HepG2 (cell line): ENCODE results near the gene CTNNBL1. TPM values are rescaled to one million over a fixed set of nuclear protein-coding genes. Genes with fewer than 3 reads are reported as not detected.
A peak's percentile ranks its signal among the peaks of the same experiment; 100 is the strongest.

Experiments
- ATAC-seq: fragments of 200-7000 bp; cut with Tn5 transposase; 3 replicates; pipeline ENCODE4 v1.9.1; 2020; ENCODE audit warnings: mild to moderate bottlenecking, moderate library complexity
- BruUV-seq: library from RNA; stranded (reverse); fragments of 400-500 nt; replicated peaks from 2 replicates; lab custom pipeline; 2021; lab: Mats Ljungman, UMichigan
- CTCF ChIA-PET: fragments of 300-600 bp; formaldehyde crosslinking; extraction: SDS; loops from one replicate; lab custom pipeline; 2021; ENCODE audit warnings: low total read pairs, inconsistent platforms, low intra/inter-chr PET ratio; lab: Yijun Ruan, JAX
- POLR2A ChIA-PET: fragments of 350-600 bp; sonication (Branson Sonifier 250); formaldehyde crosslinking; loops from one replicate; lab custom pipeline; 2020; ENCODE audit warnings: antibody characterized with exemption, inconsistent platforms; lab: Yijun Ruan, JAX
- DNase-seq: peaks from one replicate; pipeline ENCODE4 v3.0.0-alpha.2; 2015; ENCODE audit warnings: low spot score
- FAIRE-seq: peaks from 3 replicates; lab custom pipeline; 2011; peaks lifted over from hg19 to GRCh38; lab: Jason Lieb, UNC
- H2AFZ ChIP-seq: one replicate; pipeline ENCODE4 v1.6.1; 2011; ENCODE audit warnings: low read length, inconsistent platforms
- H3K27ac ChIP-seq: fragments of 300-600 bp; 3 replicates; pipeline ENCODE4 v1.8.0; 2011; ENCODE audit warnings: mixed run types, mild to moderate bottlenecking, mixed read lengths, low read length, inconsistent platforms; ENCODE audit not compliant: insufficient read depth; ENCODE audit errors: extremely low read length
- H3K27me3 ChIP-seq, 2 experiments: fragments of 200-600 bp in 1 of 2; 2 replicates in 1 of 2; 3 replicates in 1 of 2; pipeline versions ENCODE4 v1.6.0 to v1.8.0; 2011; ENCODE audit warnings: low read length in 2 of 2, mild to moderate bottlenecking in 2 of 2, moderate library complexity in 2 of 2, inconsistent platforms in 1 of 2; ENCODE audit not compliant: insufficient read depth in 2 of 2, control insufficient read depth in 1 of 2
- H3K36me3 ChIP-seq, 2 experiments: fragments of 200-600 bp in 1 of 2; replicated peaks in 1 of 2; 2 replicates in 1 of 2; 3 replicates in 1 of 2; pipeline versions ENCODE4 v1.5.1 to v1.8.0; 2011; ENCODE audit warnings: low read length in 2 of 2, inconsistent platforms in 1 of 2; ENCODE audit not compliant: insufficient read depth in 2 of 2, control insufficient read depth in 1 of 2
- H3K4me1 ChIP-seq: 2 replicates; pipeline ENCODE4 v1.5.1; 2012; ENCODE audit warnings: low read length, inconsistent platforms; ENCODE audit not compliant: insufficient read depth
- H3K4me2 ChIP-seq: 2 replicates; pipeline ENCODE4 v1.6.0; 2011; ENCODE audit warnings: low read depth, low read length, inconsistent platforms
- H3K4me3 ChIP-seq, 3 experiments: fragments of 200-600 bp in 1 of 3; sonication (generic), shearing (Covaris generic) in 1 of 3; replicated peaks in 1 of 3; 2 replicates each; pipeline ENCODE4 v1.5.1; 2011 to 2016; ENCODE audit warnings: low read length in 3 of 3, inconsistent platforms in 2 of 3, low read depth in 2 of 3, mild to moderate bottlenecking in 2 of 3, control low read depth in 1 of 3, mixed read lengths in 1 of 3; ENCODE audit not compliant: insufficient read depth in 1 of 3
- H3K79me2 ChIP-seq: one replicate; pipeline ENCODE4 v1.6.1; 2011; ENCODE audit warnings: low read length, inconsistent platforms; ENCODE audit not compliant: insufficient read depth
- H3K9ac ChIP-seq: 2 replicates; pipeline ENCODE4 v1.6.0; 2011; ENCODE audit warnings: mild to moderate bottlenecking, low read depth, low read length, inconsistent platforms; ENCODE audit not compliant: insufficient read depth
- H3K9me3 ChIP-seq: 2 replicates; pipeline ENCODE4 v1.5.1; 2012; ENCODE audit warnings: mild to moderate bottlenecking, low read length
- H4K20me1 ChIP-seq: 2 replicates; pipeline ENCODE4 v1.6.0; 2011; ENCODE audit warnings: inconsistent platforms, mild to moderate bottlenecking, low read length, moderate library complexity; ENCODE audit not compliant: insufficient read depth
- CEBPB ChIP-seq: IDR thresholded peaks from 2 replicates; pipeline ENCODE4 v1.6.1; 2011; ENCODE audit warnings: low read depth, low read length, improper control_type of control experiment, borderline replicate concordance
- EP300 ChIP-seq, 3 experiments: sonication (generic) in 1 of 3; formaldehyde crosslinking in 1 of 3; IDR thresholded peaks; 2 replicates each; pipeline versions ENCODE4 v1.5.1 to v1.6.1; 2011 to 2020; ENCODE audit warnings: low read depth in 2 of 3, low read length in 2 of 3, borderline replicate concordance in 1 of 3, improper control_type of control experiment in 1 of 3, mild to moderate bottlenecking in 1 of 3, missing genetic modification reagents in 1 of 3, moderate library complexity in 1 of 3
- HIC2 ChIP-seq: sonication (generic); formaldehyde crosslinking; IDR thresholded peaks from 2 replicates; pipeline ENCODE4 v1.9.0; 2022; ENCODE audit warnings: low read depth, missing genetic modification reagents
- HOMEZ ChIP-seq: IDR thresholded peaks from 2 replicates; pipeline ENCODE4 v1.6.1; 2016; ENCODE audit warnings: low read depth
- NR2F6 ChIP-seq, 2 experiments: IDR thresholded peaks; 2 replicates each; pipeline ENCODE4 v1.6.1; 2016; ENCODE audit warnings: antibody characterized with exemption in 1 of 2, mild to moderate bottlenecking in 1 of 2
- TCF12 ChIP-seq, 2 experiments: fragments of 450-650 bp in 1 of 2; sonication (generic) in 1 of 2; formaldehyde crosslinking in 1 of 2; IDR thresholded peaks; 2 replicates each; pipeline versions ENCODE4 v1.6.1 to v1.8.0; 2017 to 2022; ENCODE audit warnings: antibody characterized with exemption in 1 of 2, mild to moderate bottlenecking in 1 of 2, missing genetic modification reagents in 1 of 2, moderate library complexity in 1 of 2
- THRA ChIP-seq: sonication (generic); formaldehyde crosslinking; IDR thresholded peaks from 2 replicates; pipeline ENCODE4 v1.4.0; 2020; ENCODE audit warnings: missing genetic modification reagents, borderline replicate concordance
- TOPORS ChIP-seq: sonication (generic); formaldehyde crosslinking; IDR thresholded peaks from 2 replicates; pipeline ENCODE4 v1.8.0; 2023; ENCODE audit warnings: mild to moderate bottlenecking, missing genetic modification reagents
- WGBS: methylation state at CpG from one replicate; pipeline ENCODE4 v1.1.6; 2017; ENCODE audit warnings: low lambda C conversion rate; 5-methylcytosine and 5-hydroxymethylcytosine counted together
- in situ Hi-C: cut with HindIII; loops from 2 replicates; pipeline ENCODE4 v1.10.0; 2017; ENCODE audit warnings: low pct_unique_long_range_greater_than_20kb; ENCODE audit not compliant: extremely low pct_ligation_motif_present
- intact Hi-C: fragments of 100-400 bp; cut with micrococcal nuclease; formaldehyde crosslinking; loops from one replicate; pipeline ENCODE4 v1.10.0; 2022; ENCODE audit not compliant: unreplicated experiment
- polyA plus RNA-seq, 8 experiments: library from polyadenylated mRNA; depleted of rRNA in 3 of 8; stranded (reverse) in 7 of 8; unstranded in 1 of 8; fragments of >200 nt; fragmentation: Illumina TruSeq in 4 of 8; extraction: Trizol in 4 of 8; gene quantifications; 2 replicates each; pipeline versions ENCODE4 v1.2.1 to v1.2.3, GENCODE V29; 2011 to 2016; ENCODE audit warnings: low read depth in 4 of 8, missing spikeins in 1 of 8, mixed read lengths in 1 of 8; ENCODE audit not compliant: insufficient read depth in 1 of 8
- total RNA-seq, 5 experiments: library from RNA; depleted of rRNA; stranded (reverse); fragments of >200 nt; fragmentation: Illumina TruSeq; extraction: Trizol; gene quantifications; 2 replicates each; pipeline ENCODE4 v1.2.3, GENCODE V29; 2016; ENCODE audit warnings: low read depth in 1 of 5

The CTNNBL1 gene
- total and polyA plus RNA-seq, 2 of the 13 experiments (the other 11 are each of a cell fraction or from before 2014, with no cell fraction given) = 49.3 to 94.6 TPM

GRCh38 chr20:37726971-37727956 lies 33.4 kb downstream of the CTNNBL1 start:
- no TSS peak for BruUV-seq
- FAIRE-seq (peak; percentile 71), ATAC-seq (peak; percentile 98), DNase-seq (peak; percentile 74)
- H3K27ac ChIP-seq = peak overlapping the region; percentile 20
- no peak overlapping the region for H3K9ac ChIP-seq
- ChIA-PET POLR2A (interaction anchor here (0.8 to 1.5 kb wide), 2 partner anchors 33 to 549 kb away, joined by 3 to 8 read pairs; partner anchors contain the start of genes CTNNBL1 and RPN2), CTCF (no interaction called here)
- intact Hi-C loops = no loop called here
- no peak overlapping the region for H3K4me2 ChIP-seq
- no peak overlapping the region for H2AFZ ChIP-seq
- in situ Hi-C loops = no loop called here
- no peaks in the 10 kb centered on the region for H4K20me1 ChIP-seq
- peaks cover 0 to 2% of the 10 kb centered on the region in 2 experiments; a peak in 1 of 5 replicates for H3K36me3 ChIP-seq
- H3K4me1 ChIP-seq = peaks cover 51% of the 10 kb centered on the region
- no peaks in the 10 kb centered on the region for H3K9me3 ChIP-seq
- whole genome bisulfite sequencing = 86% methylated on average over 7 of the region's 7 CpGs
- peaks cover 30% of the 10 kb centered on the region for H3K79me2 ChIP-seq
- no peaks in the 10 kb centered on the region for H3K27me3 ChIP-seq
- no peak overlapping the region for H3K4me3 ChIP-seq
- TF ChIP-seq HOMEZ (0 out of 2 replicates have a peak, but pooled peaks have one; percentile 11), THRA (no peak), CEBPB (peak; percentile 87), TCF12 (IDR thresholded peaks at IDR 0.05) (no peak), TCF12 (CRISPR knock-in tag; IDR thresholded peaks at IDR 0.05) (no peak), TOPORS (CRISPR knock-in tag) (no peak), NR2F6 (IDR thresholded peaks at IDR 0.05) (peak; percentile 59; the same call in 1 of the 2 replicates), NR2F6 (CRISPR knock-in tag; IDR thresholded peaks at IDR 0.05) (peak; percentile 62), HIC2 (CRISPR knock-in tag) (peak; percentile 33; the same call in 1 of the 2 replicates), EP300 (IDR thresholded peaks at IDR 0.05; ENCODE audit: low read depth in 2 of 2, low read length in 2 of 2) (peak in 1 of 2 experiments; percentile 23; a peak in 1 of 4 replicates), EP300 (CRISPR knock-in tag; IDR thresholded peaks at IDR 0.05; ENCODE audit: borderline replicate concordance) (no peak)
